ENCODE results near the gene TENT4B. TPM values are rescaled to one million over a fixed set of nuclear protein-coding genes. Genes with fewer than 3 reads are reported as not detected.

Gene TENT4B
- total and polyA plus RNA-seq, 2 donors (not counting 1 experiment from before 2014, with no cell fraction given), result 11.1 to 12.2 TPM

DNA sequence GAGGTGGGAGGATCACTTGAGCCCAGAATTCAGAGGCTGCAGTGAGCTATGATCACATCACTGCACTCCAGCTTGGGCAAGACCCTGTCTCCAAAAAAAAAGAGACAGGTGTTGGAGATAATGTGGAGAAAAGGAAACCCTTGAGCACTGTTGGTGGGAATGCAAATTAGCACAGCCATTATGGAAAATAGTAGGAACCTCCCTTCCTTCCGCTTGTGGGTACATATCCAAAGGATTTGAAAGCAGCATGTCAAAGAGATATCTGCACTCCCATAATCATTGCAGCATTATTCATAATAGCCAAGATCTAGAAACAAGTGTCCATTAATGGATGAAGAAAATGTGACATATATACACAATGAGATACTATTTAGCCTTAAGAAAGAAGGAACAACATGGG, 103.5 kb downstream of the TENT4B start:
- H3K27me3 ChIP-seq (ENCODE audit: control insufficient read depth, insufficient read depth, low read length), result no peaks in the 10 kb centered on the region
- H3K36me3 ChIP-seq (ENCODE audit: control insufficient read depth, insufficient read depth, low read length), result no peaks in the 10 kb centered on the region
- no peaks in the 10 kb centered on the region for H4K20me1 ChIP-seq (ENCODE audit: control insufficient read depth, extremely low read depth, insufficient read depth, low read length)
- no peak for TF ChIP-seq EZH2 (IDR thresholded peaks at IDR 0.05; ENCODE audit: low read length, missing control alignments)
- TF ChIP-seq, protein P1, sequence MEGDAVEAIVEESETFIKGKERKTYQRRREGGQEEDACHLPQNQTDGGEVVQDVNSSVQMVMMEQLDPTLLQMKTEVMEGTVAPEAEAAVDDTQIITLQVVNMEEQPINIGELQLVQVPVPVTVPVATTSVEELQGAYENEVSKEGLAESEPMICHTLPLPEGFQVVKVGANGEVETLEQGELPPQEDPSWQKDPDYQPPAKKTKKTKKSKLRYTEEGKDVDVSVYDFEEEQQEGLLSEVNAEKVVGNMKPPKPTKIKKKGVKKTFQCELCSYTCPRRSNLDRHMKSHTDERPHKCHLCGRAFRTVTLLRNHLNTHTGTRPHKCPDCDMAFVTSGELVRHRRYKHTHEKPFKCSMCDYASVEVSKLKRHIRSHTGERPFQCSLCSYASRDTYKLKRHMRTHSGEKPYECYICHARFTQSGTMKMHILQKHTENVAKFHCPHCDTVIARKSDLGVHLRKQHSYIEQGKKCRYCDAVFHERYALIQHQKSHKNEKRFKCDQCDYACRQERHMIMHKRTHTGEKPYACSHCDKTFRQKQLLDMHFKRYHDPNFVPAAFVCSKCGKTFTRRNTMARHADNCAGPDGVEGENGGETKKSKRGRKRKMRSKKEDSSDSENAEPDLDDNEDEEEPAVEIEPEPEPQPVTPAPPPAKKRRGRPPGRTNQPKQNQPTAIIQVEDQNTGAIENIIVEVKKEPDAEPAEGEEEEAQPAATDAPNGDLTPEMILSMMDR (conservative IDR thresholded peaks at IDR 0.05 in 1 of 2, IDR thresholded peaks at IDR 0.05 in 1 of 2; ENCODE audit: low read depth in 1 of 2, low read length in 2 of 2), result no peak
- no peak overlapping the region for H3K9ac ChIP-seq (ENCODE audit: insufficient read depth, low read length)
- peaks cover 9% of the 10 kb centered on the region for H3K4me1 ChIP-seq (ENCODE audit: control insufficient read depth, extremely low read depth, insufficient read depth, low read length)
- no peak overlapping the region for H3K4me3 ChIP-seq (replicated peaks in 1 of 4; ENCODE audit: control extremely low read depth in 1 of 4, insufficient read depth in 1 of 4, low read depth in 3 of 4, low read length in 4 of 4)
- H3K4me2 ChIP-seq (ENCODE audit: extremely low read depth, insufficient read depth, low read length), result no peak overlapping the region
- no peaks in the 10 kb centered on the region for H3K79me2 ChIP-seq (ENCODE audit: control insufficient read depth, insufficient read depth, low read length)
- H3K9me3 ChIP-seq (ENCODE audit: control insufficient read depth, insufficient read depth, low read depth, low read length), result no peaks in the 10 kb centered on the region
- no peak overlapping the region for H3K27ac ChIP-seq (ENCODE audit: insufficient read depth, low read length)
- no peak overlapping the region for H2AFZ ChIP-seq (ENCODE audit: low read length)
- DNase-seq (ENCODE audit: low read depth in 2 of 2), result no peak

DNA sequence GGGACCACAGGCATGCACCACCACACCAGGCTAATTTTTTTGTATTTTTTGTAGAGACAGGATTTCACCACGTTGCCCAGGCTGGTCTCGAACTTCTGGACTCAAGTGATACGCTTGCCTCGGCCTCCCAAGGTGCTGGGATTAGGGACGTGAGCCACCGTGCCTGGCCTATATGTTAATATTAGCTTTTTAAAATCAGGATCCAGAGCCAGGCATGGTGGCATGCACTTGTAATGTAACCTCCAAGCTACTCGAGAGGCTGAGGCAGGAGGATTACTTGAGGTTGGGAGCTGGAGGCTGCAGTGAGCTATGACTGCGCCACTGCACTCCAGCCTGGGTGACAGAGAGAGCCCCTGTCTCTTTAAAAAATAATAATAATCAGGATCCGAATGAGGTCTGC, 104.8 kb downstream of the TENT4B start:
- Histone ChIP-seq H3K4me2 (ENCODE audit: extremely low read depth, insufficient read depth, low read length) (no peak overlapping the region), H3K27ac (ENCODE audit: insufficient read depth, low read length) (no peak overlapping the region), H2AFZ (ENCODE audit: low read length) (no peak overlapping the region), H3K27me3 (ENCODE audit: control insufficient read depth, insufficient read depth, low read length) (no peaks in the 10 kb centered on the region), H3K36me3 (ENCODE audit: control insufficient read depth, insufficient read depth, low read length) (no peaks in the 10 kb centered on the region), H4K20me1 (ENCODE audit: control insufficient read depth, extremely low read depth, insufficient read depth, low read length) (no peaks in the 10 kb centered on the region), H3K9ac (ENCODE audit: insufficient read depth, low read length) (no peak overlapping the region), H3K4me3 (replicated peaks in 1 of 4; ENCODE audit: control extremely low read depth in 1 of 4, insufficient read depth in 1 of 4, low read depth in 3 of 4, low read length in 4 of 4) (no peak overlapping the region), H3K4me1 (ENCODE audit: control insufficient read depth, extremely low read depth, insufficient read depth, low read length) (peaks cover 8% of the 10 kb centered on the region), H3K9me3 (ENCODE audit: control insufficient read depth, insufficient read depth, low read depth, low read length) (no peaks in the 10 kb centered on the region), H3K79me2 (ENCODE audit: control insufficient read depth, insufficient read depth, low read length) (no peaks in the 10 kb centered on the region)
- DNase-seq (ENCODE audit: low read depth in 2 of 2), result no peak
- TF ChIP-seq, protein P1 (conservative IDR thresholded peaks at IDR 0.05 in 1 of 2, IDR thresholded peaks at IDR 0.05 in 1 of 2; ENCODE audit: low read depth in 1 of 2, low read length in 2 of 2), result no peak
- TF ChIP-seq EZH2 (IDR thresholded peaks at IDR 0.05; ENCODE audit: low read length, missing control alignments), result no peak

DNA sequence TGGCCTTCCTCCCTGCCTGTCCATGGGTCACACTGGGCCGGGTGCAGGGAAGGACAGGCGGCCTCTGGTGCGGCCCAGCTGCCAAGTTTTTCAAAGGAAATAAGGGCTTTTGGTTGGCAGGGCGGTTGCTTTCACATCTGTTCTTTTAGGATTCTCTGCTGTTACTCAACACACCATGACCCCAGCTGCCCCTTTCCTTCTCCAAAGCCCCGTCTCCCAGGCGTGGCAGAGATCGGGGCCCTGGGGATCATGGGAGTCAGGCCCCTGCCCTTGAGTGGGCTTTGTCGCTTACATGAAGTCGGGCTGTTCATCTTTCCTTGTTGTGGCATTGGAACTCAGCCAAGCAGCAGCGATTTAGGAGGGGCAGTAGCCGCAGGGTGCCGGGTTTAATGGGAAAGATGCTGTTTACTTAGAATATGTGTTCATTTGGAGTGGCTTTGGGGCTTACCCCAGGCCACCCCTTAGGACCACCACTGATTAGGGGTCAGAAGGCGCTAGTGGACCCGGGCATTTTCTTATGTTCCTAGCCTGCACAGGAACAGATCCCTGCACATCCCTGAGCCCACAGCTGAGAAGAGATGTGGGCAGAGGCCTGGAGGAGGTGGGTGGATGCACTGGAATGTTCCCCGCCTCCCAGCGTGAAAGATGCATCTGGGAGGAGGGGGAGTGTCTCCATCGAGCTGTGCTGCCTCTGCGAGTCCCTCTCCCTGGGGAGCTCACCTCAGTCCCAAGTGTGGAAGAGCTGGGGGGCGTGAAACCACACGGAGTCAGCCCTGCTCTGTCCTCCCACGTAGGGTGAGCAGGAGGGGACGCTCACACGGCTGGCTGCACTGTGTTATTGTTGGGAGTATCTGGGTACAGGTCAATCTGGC, 106.5 kb downstream of the TENT4B start:
- Histone ChIP-seq H3K36me3 (ENCODE audit: control insufficient read depth, insufficient read depth, low read length) (no peaks in the 10 kb centered on the region), H3K27me3 (ENCODE audit: control insufficient read depth, insufficient read depth, low read length) (no peaks in the 10 kb centered on the region), H4K20me1 (ENCODE audit: control insufficient read depth, extremely low read depth, insufficient read depth, low read length) (no peaks in the 10 kb centered on the region), H3K27ac (ENCODE audit: insufficient read depth, low read length) (no peak overlapping the region), H3K4me1 (ENCODE audit: control insufficient read depth, extremely low read depth, insufficient read depth, low read length) (peaks cover 8% of the 10 kb centered on the region), H2AFZ (ENCODE audit: low read length) (no peak overlapping the region), H3K9me3 (ENCODE audit: control insufficient read depth, insufficient read depth, low read depth, low read length) (no peaks in the 10 kb centered on the region), H3K79me2 (ENCODE audit: control insufficient read depth, insufficient read depth, low read length) (no peaks in the 10 kb centered on the region), H3K4me2 (ENCODE audit: extremely low read depth, insufficient read depth, low read length) (peak overlapping the region; percentile 63), H3K4me3 (replicated peaks in 1 of 4; ENCODE audit: control extremely low read depth in 1 of 4, insufficient read depth in 1 of 4, low read depth in 3 of 4, low read length in 4 of 4) (no peak overlapping the region), H3K9ac (ENCODE audit: insufficient read depth, low read length) (no peak overlapping the region)
- TF ChIP-seq EZH2 (IDR thresholded peaks at IDR 0.05; ENCODE audit: low read length, missing control alignments), result no peak
- TF ChIP-seq, protein P1 (conservative IDR thresholded peaks at IDR 0.05 in 1 of 2, IDR thresholded peaks at IDR 0.05 in 1 of 2; ENCODE audit: low read depth in 1 of 2, low read length in 2 of 2), result no peak
- DNase-seq (ENCODE audit: low read depth in 2 of 2), result peak; percentile 47 to 68
